ENCODE measurements around the gene CHADL. TPM values are rescaled to one million over a fixed set of nuclear protein-coding genes. Genes with fewer than 3 reads are reported as not detected.

Gene CHADL
- polyA plus RNA-seq, 1 of the 3 experiments (the other 2 are of a cell fraction) = 0.03 TPM

- no peaks in the 10 kb centered on the region for H4K20me1 ChIP-seq (ENCODE audit: insufficient read depth)
- POLR2A ChIA-PET = no interaction called here
- H3K79me2 ChIP-seq (ENCODE audit: insufficient read depth) = no peaks in the 10 kb centered on the region
- no peaks in the 10 kb centered on the region for H3K9me2 ChIP-seq
- H3K9me3 ChIP-seq = no peaks in the 10 kb centered on the region
- no peak overlapping the region for H3K9ac ChIP-seq
- CTCF ChIA-PET = no interaction called here
- DNase-seq = no peak
- TF ChIP-seq USF1 (IDR thresholded peaks at IDR 0.05; ENCODE audit: borderline replicate concordance, low read depth) = no peak
- no peak for TF ChIP-seq YY1 (IDR thresholded peaks at IDR 0.05; ENCODE audit: low read depth)
- no peak for TF ChIP-seq EP300 (IDR thresholded peaks at IDR 0.05; ENCODE audit: borderline replicate concordance in 1 of 2, low read depth in 1 of 2, low read length in 1 of 2)
- TF ChIP-seq USF2 (IDR thresholded peaks at IDR 0.05; ENCODE audit: borderline replicate concordance, low read depth, low read length) = no peak
- TF ChIP-seq CHD2 (IDR thresholded peaks at IDR 0.05; ENCODE audit: low read length, partially characterized antibody) = no peak
- TF ChIP-seq RFX5 (IDR thresholded peaks at IDR 0.05; ENCODE audit: low read length) = no peak
- no peak for TF ChIP-seq NRF1 (IDR thresholded peaks at IDR 0.05; ENCODE audit: low read depth, low read length)
- no peak for TF ChIP-seq MEF2A (IDR thresholded peaks at IDR 0.05; ENCODE audit: borderline replicate concordance, low read depth)
- TF ChIP-seq FOXM1 (IDR thresholded peaks at IDR 0.05; ENCODE audit: low read depth) = no peak
- TF ChIP-seq RXRA (IDR thresholded peaks at IDR 0.05; ENCODE audit: borderline replicate concordance, low read depth) = no peak
- TF ChIP-seq RCOR1 (IDR thresholded peaks at IDR 0.05; ENCODE audit: low read length) = no peak
- TF ChIP-seq EZH2phosphoT487 (IDR thresholded peaks at IDR 0.05; ENCODE audit: borderline replicate concordance, low read depth) = no peak
- no peak for TF ChIP-seq TAF1 (IDR thresholded peaks at IDR 0.05; ENCODE audit: borderline replicate concordance, low read depth, low read length)
- no peak for TF ChIP-seq TCF12 (IDR thresholded peaks at IDR 0.05)
- no peak for TF ChIP-seq SIN3A (IDR thresholded peaks at IDR 0.05; ENCODE audit: borderline replicate concordance, low read depth, low read length)
- TF ChIP-seq TEAD4 (IDR thresholded peaks at IDR 0.05; ENCODE audit: borderline replicate concordance, insufficient read depth) = no peak
- H3K27ac ChIP-seq (ENCODE audit: low read depth in 2 of 2, low read length in 1 of 2) = no peak overlapping the region
- 96% methylated on average over 4 of the region's 7 CpGs for WGBS (ENCODE audit: low lambda C conversion rate)
- H3K27me3 ChIP-seq (ENCODE audit: insufficient read depth) = no peaks in the 10 kb centered on the region
- peaks cover 0 to 2% of the 10 kb centered on the region in 2 experiments; a peak in 1 of 4 replicates for H3K4me1 ChIP-seq (ENCODE audit: control insufficient read depth in 1 of 2, insufficient read depth in 2 of 2, low read depth in 1 of 2, low read length in 1 of 2)
- H3F3A ChIP-seq (replicated peaks; ENCODE audit: insufficient read depth) = no peaks in the 10 kb centered on the region
- H3K4me2 ChIP-seq = no peak overlapping the region
- H2AFZ ChIP-seq (ENCODE audit: low read depth) = no peak overlapping the region
- no peaks in the 10 kb centered on the region for H3K36me3 ChIP-seq (replicated peaks in 1 of 2; ENCODE audit: control insufficient read depth in 1 of 2, insufficient read depth in 2 of 2, low read length in 1 of 2)
- no peak overlapping the region for H3K4me3 ChIP-seq (ENCODE audit: low read depth in 2 of 2, low read length in 1 of 2)
Measured at GRCh38 chr22:41231369-41231768, 9.4 kb downstream of the CHADL start.

GRCh38 chr22:41230401-41230785, 10.3 kb downstream of the CHADL start:
- Histone ChIP-seq H3K9ac (no peak overlapping the region), H4K20me1 (ENCODE audit: insufficient read depth) (no peaks in the 10 kb centered on the region), H3K4me1 (ENCODE audit: control insufficient read depth in 1 of 2, insufficient read depth in 2 of 2, low read depth in 1 of 2, low read length in 1 of 2) (peaks cover 0 to 2% of the 10 kb centered on the region in 2 experiments; a peak in 1 of 4 replicates), H3K9me3 (no peaks in the 10 kb centered on the region), H3K36me3 (replicated peaks in 1 of 2; ENCODE audit: control insufficient read depth in 1 of 2, insufficient read depth in 2 of 2, low read length in 1 of 2) (no peaks in the 10 kb centered on the region), H3K27ac (ENCODE audit: low read depth in 2 of 2, low read length in 1 of 2) (no peak overlapping the region), H3F3A (replicated peaks; ENCODE audit: insufficient read depth) (no peaks in the 10 kb centered on the region), H3K9me2 (no peaks in the 10 kb centered on the region), H3K4me3 (ENCODE audit: low read depth in 2 of 2, low read length in 1 of 2) (no peak overlapping the region), H2AFZ (ENCODE audit: low read depth) (no peak overlapping the region), H3K4me2 (no peak overlapping the region), H3K27me3 (ENCODE audit: insufficient read depth) (no peaks in the 10 kb centered on the region), H3K79me2 (ENCODE audit: insufficient read depth) (no peaks in the 10 kb centered on the region)
- DNase-seq = no peak
- ChIA-PET POLR2A (no interaction called here), CTCF (no interaction called here)
- 93% methylated on average over 6 of the region's 9 CpGs for WGBS (ENCODE audit: low lambda C conversion rate)
- TF ChIP-seq FOXM1 (IDR thresholded peaks at IDR 0.05; ENCODE audit: low read depth) (no peak), POLR2AphosphoS5 (IDR thresholded peaks at IDR 0.05; ENCODE audit: low read depth, low read length) (no peak), TAF1 (IDR thresholded peaks at IDR 0.05; ENCODE audit: borderline replicate concordance, low read depth, low read length) (no peak), MAX (IDR thresholded peaks at IDR 0.05; ENCODE audit: low read depth) (no peak), TEAD4 (IDR thresholded peaks at IDR 0.05; ENCODE audit: borderline replicate concordance, insufficient read depth) (no peak), MEF2A (IDR thresholded peaks at IDR 0.05; ENCODE audit: borderline replicate concordance, low read depth) (no peak), JUND (IDR thresholded peaks at IDR 0.05) (no peak), NRF1 (IDR thresholded peaks at IDR 0.05; ENCODE audit: low read depth, low read length) (no peak), ELF1 (IDR thresholded peaks at IDR 0.05) (no peak), REST (IDR thresholded peaks at IDR 0.05; ENCODE audit: low read depth, low read length) (no peak), TCF12 (IDR thresholded peaks at IDR 0.05) (no peak), USF1 (IDR thresholded peaks at IDR 0.05; ENCODE audit: borderline replicate concordance, low read depth) (no peak), NFIC (IDR thresholded peaks at IDR 0.05; ENCODE audit: borderline replicate concordance) (no peak), EZH2phosphoT487 (IDR thresholded peaks at IDR 0.05; ENCODE audit: borderline replicate concordance, low read depth) (no peak)

Measured in SK-N-SH (cell line).